22Rv1 (cell line): Measurements from ENCODE around the gene ZEB2.
A peak's percentile ranks its signal among the peaks of the same experiment; 100 is the strongest.

Experiments used
- H3K27ac ChIP-seq: fragments of 450-650 bp; 2 replicates; pipeline ENCODE4 v1.5.1; 2017
- ZFX ChIP-seq: fragments of 450-650 bp; IDR thresholded peaks from 2 replicates; pipeline ENCODE4 v1.6.1; 2017; ENCODE audit warnings: antibody characterized with exemption, borderline replicate concordance
- TF ChIP-seq, protein P1 (sequence below): fragments of 450-650 bp; IDR thresholded peaks from 2 replicates; pipeline ENCODE4 v1.5.1; 2017; ENCODE audit warnings: mild to moderate bottlenecking

ZEB2 gene

DNA sequence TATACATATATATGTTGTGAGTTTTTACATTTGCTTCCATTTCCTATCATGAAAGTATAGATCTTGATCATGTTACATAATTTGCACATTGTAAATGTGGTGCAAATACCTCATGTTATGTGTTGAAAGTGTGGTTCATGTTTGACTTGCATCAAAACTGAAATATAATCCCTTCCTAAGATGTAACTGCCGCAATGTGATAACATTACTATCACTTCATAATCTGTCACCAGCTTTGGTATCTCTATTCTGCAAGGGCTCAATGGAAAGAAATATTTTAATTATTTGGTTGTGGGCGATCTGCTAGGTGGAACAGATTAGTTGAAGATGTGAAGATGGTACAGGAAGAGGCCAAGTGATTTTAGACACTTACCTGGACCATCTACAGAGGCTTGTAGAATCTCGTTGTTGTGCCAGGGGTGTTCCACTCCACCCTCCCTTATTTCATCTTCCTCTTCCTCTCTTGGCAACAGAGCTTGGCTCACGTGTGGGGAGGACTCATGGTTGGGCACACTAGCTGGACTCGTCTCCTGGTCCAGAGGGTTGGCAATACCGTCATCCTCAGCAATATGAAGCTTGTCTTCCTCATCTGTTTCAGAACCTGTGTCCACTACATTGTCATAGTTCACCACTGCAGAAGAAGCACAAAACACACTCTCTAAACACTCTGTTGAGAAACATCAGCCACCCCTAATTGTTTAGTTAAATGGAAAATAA is 90.4 kb downstream of the ZEB2 start:
- no peak for TF ChIP-seq ZFX
- TF ChIP-seq, protein P1, sequence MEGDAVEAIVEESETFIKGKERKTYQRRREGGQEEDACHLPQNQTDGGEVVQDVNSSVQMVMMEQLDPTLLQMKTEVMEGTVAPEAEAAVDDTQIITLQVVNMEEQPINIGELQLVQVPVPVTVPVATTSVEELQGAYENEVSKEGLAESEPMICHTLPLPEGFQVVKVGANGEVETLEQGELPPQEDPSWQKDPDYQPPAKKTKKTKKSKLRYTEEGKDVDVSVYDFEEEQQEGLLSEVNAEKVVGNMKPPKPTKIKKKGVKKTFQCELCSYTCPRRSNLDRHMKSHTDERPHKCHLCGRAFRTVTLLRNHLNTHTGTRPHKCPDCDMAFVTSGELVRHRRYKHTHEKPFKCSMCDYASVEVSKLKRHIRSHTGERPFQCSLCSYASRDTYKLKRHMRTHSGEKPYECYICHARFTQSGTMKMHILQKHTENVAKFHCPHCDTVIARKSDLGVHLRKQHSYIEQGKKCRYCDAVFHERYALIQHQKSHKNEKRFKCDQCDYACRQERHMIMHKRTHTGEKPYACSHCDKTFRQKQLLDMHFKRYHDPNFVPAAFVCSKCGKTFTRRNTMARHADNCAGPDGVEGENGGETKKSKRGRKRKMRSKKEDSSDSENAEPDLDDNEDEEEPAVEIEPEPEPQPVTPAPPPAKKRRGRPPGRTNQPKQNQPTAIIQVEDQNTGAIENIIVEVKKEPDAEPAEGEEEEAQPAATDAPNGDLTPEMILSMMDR: no peak

DNA sequence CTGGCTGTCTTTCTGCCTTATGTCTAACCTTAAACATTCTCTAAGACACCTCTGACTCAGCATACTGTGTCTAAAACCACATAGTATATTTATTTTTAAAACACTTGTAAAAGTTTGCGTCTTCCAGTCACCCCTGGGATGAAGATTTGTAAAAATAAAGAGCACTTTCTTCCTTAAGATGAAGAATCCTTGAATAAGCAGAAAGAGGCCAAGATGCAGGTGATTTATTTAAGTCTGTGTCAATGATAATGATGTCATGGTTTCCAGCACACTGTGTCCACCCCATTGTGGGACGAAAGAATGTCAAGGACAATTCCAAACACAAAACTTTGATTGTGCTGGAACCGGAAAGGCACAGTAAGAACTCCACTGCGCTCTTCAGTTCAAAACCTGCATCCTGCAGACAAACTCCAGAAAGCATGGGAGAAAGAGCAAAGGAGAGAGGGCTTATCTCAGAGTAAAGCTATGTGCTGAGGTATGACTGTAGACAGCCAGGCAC is 92.9 kb downstream of the ZEB2 start:
- peak overlapping the region; percentile 25; the same call in 1 of the 2 replicates for H3K27ac ChIP-seq
- TF ChIP-seq, protein P1: no peak
- TF ChIP-seq ZFX: no peak

More for the DNA sequence above, 90.4 kb downstream of the ZEB2 start:
- no peak overlapping the region for H3K27ac ChIP-seq

DNA sequence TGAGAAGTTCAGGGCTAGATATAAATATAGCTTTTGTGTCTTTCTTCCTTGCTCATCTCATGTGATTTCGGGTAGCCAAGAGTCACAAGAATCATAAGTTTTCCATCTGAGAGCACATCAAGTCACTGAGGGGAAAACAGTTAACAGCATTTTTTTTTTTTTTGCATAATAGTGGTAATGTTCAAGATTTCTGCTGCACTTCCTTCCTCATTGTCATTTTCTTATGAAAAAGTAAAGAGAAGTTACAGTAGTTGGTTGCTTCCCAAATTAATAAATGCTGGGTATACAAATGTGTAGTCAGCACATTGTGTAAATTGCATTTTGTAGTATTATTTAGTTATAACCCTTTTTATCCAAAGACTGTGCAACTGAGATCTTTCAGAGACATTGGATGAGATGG is 93.6 kb downstream of the ZEB2 start:
- TF ChIP-seq ZFX: no peak
- TF ChIP-seq, protein P1: no peak
- no peak overlapping the region for H3K27ac ChIP-seq

DNA sequence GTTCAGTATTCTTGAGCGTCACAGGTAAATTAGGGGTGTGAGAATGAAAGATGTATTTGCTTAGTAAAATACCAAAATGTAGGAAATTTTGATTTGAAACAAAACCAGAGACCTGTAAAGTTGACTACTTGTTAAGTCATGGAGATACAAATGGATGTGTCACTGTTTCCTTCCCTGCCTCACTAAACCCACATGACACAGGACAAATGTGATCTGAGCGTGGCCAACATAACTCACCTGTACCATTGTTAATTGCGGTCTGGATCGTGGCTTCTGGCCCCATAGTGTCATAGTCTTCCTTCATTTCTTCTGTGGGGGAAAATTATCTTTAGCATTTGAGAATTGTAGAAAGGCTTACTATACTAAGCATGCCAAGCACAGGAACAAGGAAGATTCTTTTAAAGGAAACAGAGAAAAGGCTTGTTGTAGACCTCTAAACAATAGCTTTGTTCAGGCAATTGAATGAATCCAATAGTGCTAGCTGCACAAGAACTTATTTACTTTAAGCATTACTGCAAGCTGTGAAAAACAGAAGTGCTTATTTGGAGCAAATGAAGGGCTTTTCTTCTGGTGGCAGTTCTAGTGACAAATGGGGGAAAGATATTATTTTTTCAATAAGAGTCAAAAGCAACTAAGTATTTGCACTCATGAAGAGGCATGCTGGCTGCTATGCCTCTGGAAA is 95.2 kb downstream of the ZEB2 start:
- TF ChIP-seq, protein P1: no peak
- TF ChIP-seq ZFX: no peak
- no peak overlapping the region for H3K27ac ChIP-seq

DNA sequence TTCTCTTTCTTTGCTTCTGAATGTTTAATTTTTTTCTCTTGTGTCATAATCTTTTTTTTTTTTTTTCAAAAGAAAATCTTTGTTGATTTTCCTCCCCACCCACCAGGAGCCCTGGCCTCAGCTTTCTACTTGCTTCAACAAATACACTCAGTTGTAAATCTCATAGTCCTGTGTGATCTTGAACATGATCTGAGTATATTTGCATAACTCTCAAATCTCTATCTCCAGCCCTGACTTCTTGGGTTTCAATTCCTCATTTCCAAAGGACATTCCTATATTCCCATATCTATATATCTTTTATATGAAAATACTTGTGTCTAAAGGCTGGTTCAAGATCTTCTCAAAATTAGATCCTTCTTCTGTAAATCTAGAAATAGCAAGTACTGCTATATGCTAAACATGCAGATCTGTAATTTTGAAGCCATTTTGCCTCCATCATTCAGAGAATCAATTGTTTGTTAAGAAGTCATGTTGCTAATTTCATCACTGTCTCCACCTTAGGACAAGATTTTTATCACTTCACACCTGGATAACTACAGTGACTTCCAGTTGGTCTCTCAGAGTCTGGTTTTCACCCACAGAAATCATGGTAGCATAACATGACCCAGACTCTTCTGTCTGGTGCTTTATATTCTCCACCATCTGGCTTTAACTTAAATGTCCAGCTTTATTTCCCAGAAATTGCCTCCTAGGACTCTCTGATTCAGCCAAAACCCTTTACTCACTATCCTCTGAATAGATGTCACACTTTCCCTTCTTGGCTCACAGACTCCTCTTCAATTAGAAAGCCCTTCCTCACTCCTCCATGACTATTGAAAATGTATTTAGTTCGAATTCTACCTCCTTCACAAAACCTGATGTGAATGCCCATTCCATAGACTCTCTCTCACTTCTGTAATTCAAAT is 98.1 kb downstream of the ZEB2 start:
- TF ChIP-seq ZFX: no peak
- TF ChIP-seq, protein P1: no peak

DNA sequence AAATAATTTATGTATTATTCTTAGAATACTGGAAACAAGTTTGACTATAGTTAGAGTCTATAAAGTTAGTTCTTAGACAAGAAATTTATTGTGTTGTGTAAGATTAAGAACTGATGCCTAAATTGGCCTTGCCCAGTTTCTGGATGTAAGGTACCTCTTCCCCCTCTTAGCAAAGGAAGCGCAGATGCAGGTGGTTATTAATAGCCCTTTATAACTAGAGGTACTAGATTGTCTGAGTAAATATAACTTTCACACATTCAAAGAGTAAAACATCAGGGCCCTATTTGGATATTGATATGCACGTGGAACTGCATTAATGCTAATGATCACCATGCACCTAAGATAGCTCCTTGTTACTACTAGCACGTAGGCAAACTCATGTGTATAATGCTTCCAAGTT is 100.7 kb downstream of the ZEB2 start:
- no peak overlapping the region for H3K27ac ChIP-seq
- TF ChIP-seq ZFX: no peak
- TF ChIP-seq, protein P1: no peak

More for the DNA sequence above, 98.1 kb downstream of the ZEB2 start:
- H3K27ac ChIP-seq: no peak overlapping the region
